A673 (cell line): Measurements from ENCODE around the gene TAX1BP1.

ENCODE experiments used
- EZH2 ChIP-seq: fragments of 200-600 bp; sonication (generic); IDR thresholded peaks from 2 replicates; pipeline ENCODE4 v1.6.1; 2017; ENCODE audit warnings: borderline replicate concordance, low read depth, mild to moderate bottlenecking, mixed read lengths, antibody characterized with exemption, low read length; ENCODE audit not compliant: poor library complexity, severe bottlenecking
- TF ChIP-seq, protein P1 (sequence below): fragments of 300-800, 200-600 bp; sonication (generic); conservative IDR thresholded peaks from 2 replicates; pipeline ENCODE4 v1.5.1; 2017; ENCODE audit warnings: low read depth, mild to moderate bottlenecking, antibody characterized with exemption, low read length, moderate library complexity, mixed read lengths

DNA sequence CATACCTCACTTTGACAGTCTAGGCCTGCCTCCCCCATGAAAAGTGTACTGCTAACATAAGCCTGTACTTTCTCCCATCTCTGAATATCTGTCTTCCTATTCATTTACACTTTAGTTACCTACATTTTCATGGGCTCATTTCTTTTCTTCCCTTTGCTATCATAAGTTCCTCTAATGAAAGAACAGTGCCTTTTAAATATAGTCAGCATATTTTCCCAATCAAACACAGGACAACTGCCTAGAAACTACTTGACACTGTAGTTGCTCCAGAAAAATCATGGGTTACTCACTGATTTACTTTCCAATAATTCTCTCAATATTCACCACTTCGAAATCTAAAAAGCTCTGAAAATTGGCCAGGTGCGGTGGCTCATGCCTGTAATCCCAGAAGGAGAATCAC, 2.8 kb upstream of the TAX1BP1 start:
- TF ChIP-seq, protein P1, sequence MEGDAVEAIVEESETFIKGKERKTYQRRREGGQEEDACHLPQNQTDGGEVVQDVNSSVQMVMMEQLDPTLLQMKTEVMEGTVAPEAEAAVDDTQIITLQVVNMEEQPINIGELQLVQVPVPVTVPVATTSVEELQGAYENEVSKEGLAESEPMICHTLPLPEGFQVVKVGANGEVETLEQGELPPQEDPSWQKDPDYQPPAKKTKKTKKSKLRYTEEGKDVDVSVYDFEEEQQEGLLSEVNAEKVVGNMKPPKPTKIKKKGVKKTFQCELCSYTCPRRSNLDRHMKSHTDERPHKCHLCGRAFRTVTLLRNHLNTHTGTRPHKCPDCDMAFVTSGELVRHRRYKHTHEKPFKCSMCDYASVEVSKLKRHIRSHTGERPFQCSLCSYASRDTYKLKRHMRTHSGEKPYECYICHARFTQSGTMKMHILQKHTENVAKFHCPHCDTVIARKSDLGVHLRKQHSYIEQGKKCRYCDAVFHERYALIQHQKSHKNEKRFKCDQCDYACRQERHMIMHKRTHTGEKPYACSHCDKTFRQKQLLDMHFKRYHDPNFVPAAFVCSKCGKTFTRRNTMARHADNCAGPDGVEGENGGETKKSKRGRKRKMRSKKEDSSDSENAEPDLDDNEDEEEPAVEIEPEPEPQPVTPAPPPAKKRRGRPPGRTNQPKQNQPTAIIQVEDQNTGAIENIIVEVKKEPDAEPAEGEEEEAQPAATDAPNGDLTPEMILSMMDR: no peak
- no peak for TF ChIP-seq EZH2
